SU-DHL-6 (cell line): ENCODE data around the gene FOXO6.

ENCODE experiments used
- H2AFZ ChIP-seq: fragments of 200-600 bp; sonication (generic); 2 replicates; pipeline ENCODE4 v1.6.1; 2014; ENCODE audit warnings: low read depth, mild to moderate bottlenecking, moderate library complexity, mixed read lengths, antibody characterized with exemption, low read length; ENCODE audit not compliant: severe bottlenecking
- H3F3A ChIP-seq: fragments of 200-600 bp; shearing (Covaris generic); 2 replicates; pipeline ENCODE4 v1.6.0; 2016; ENCODE audit warnings: antibody characterized with exemption, mild to moderate bottlenecking; ENCODE audit not compliant: insufficient read depth
- H3K27ac ChIP-seq: fragments of 200-600 bp; sonication (generic); 2 replicates; pipeline ENCODE4 v1.5.1; 2016; ENCODE audit warnings: low read depth, mild to moderate bottlenecking, low read length, moderate library complexity, mixed read lengths
- H3K27me3 ChIP-seq: fragments of 200-600 bp; sonication (generic), shearing (Covaris generic); 2 replicates; pipeline ENCODE4 v1.6.0; 2014; ENCODE audit warnings: mild to moderate bottlenecking, low read length
- H3K36me3 ChIP-seq: fragments of 200-600 bp; sonication (generic); 2 replicates; pipeline ENCODE4 v1.6.1; 2014; ENCODE audit warnings: mild to moderate bottlenecking, low read length, mixed read lengths
- H3K4me2 ChIP-seq: fragments of 300-600, 200-600 bp; shearing (Covaris generic), sonication (generic); 2 replicates; pipeline ENCODE4 v1.6.0; 2014; ENCODE audit warnings: low read length, low read depth, mild to moderate bottlenecking; ENCODE audit not compliant: poor library complexity, severe bottlenecking
- H3K4me3 ChIP-seq: fragments of 200-600 bp; sonication (generic); 2 replicates; pipeline ENCODE4 v1.5.1; 2014; ENCODE audit warnings: antibody characterized with exemption, low read length, mild to moderate bottlenecking, mixed read lengths; ENCODE audit not compliant: insufficient read depth, poor library complexity, severe bottlenecking
- H3K79me2 ChIP-seq: fragments of 200-600 bp; sonication (generic); 2 replicates; pipeline ENCODE4 v1.6.1; 2014; ENCODE audit warnings: mild to moderate bottlenecking, low read length, moderate library complexity; ENCODE audit not compliant: insufficient read depth
- H3K9ac ChIP-seq: fragments of 200-600 bp; sonication (generic); 2 replicates; pipeline ENCODE4 v1.7.0; 2014; ENCODE audit warnings: mild to moderate bottlenecking, low read length
- H3K9me2 ChIP-seq: fragments of 200-600 bp; sonication (generic); replicated peaks from 2 replicates; pipeline ENCODE4 v1.6.1; 2014; ENCODE audit warnings: low read length; ENCODE audit not compliant: insufficient read depth
- H3K9me3 ChIP-seq: fragments of 200-600 bp; sonication (generic); 2 replicates; pipeline ENCODE4 v1.6.1; 2014; ENCODE audit warnings: low read length, mixed read lengths; ENCODE audit not compliant: insufficient read depth
- H4K20me1 ChIP-seq: fragments of 200-600 bp; sonication (generic); 2 replicates; pipeline ENCODE4 v1.6.1; 2014; ENCODE audit warnings: low read depth, mild to moderate bottlenecking, antibody characterized with exemption, low read length, moderate library complexity, mixed read lengths
- CTCF ChIP-seq: fragments of 200-600 bp; sonication (generic); IDR thresholded peaks from one replicate; pipeline ENCODE4 v1.5.1; 2017; ENCODE audit warnings: antibody characterized with exemption, mild to moderate bottlenecking, low read length, moderate library complexity; ENCODE audit not compliant: insufficient read depth, poor library complexity, severe bottlenecking
- EZH2phosphoT487 ChIP-seq: fragments of 200-600 bp; sonication (generic), shearing (Covaris generic); conservative IDR thresholded peaks from 2 replicates; pipeline ENCODE4 v1.6.1; 2018; ENCODE audit warnings: mild to moderate bottlenecking, antibody characterized with exemption, low read length, moderate library complexity, mixed read lengths

The FOXO6 gene

GRCh38 chr1:41317361-41317760 is 43.9 kb upstream of the FOXO6 start:
- Histone ChIP-seq H3K4me2 (no peak overlapping the region), H3K27ac (no peak overlapping the region), H3K79me2 (no peaks in the 10 kb centered on the region), H3K27me3 (no peaks in the 10 kb centered on the region), H3F3A (no peaks in the 10 kb centered on the region), H2AFZ (no peak overlapping the region), H3K4me3 (no peak overlapping the region), H3K9ac (no peak overlapping the region), H3K9me2 (no peaks in the 10 kb centered on the region), H4K20me1 (no peaks in the 10 kb centered on the region), H3K36me3 (no peaks in the 10 kb centered on the region), H3K9me3 (no peaks in the 10 kb centered on the region)
- no peak for TF ChIP-seq CTCF
- TF ChIP-seq EZH2phosphoT487, result no peak

- TF ChIP-seq CTCF, result no peak
- no peak for TF ChIP-seq EZH2phosphoT487
- no peak overlapping the region for H3K4me2 ChIP-seq
- H3K9me3 ChIP-seq, result no peaks in the 10 kb centered on the region
- H3F3A ChIP-seq, result no peaks in the 10 kb centered on the region
- no peaks in the 10 kb centered on the region for H3K27me3 ChIP-seq
- no peaks in the 10 kb centered on the region for H3K36me3 ChIP-seq
- no peak overlapping the region for H3K27ac ChIP-seq
- H4K20me1 ChIP-seq, result no peaks in the 10 kb centered on the region
- H3K79me2 ChIP-seq, result no peaks in the 10 kb centered on the region
- H3K9ac ChIP-seq, result no peak overlapping the region
- no peaks in the 10 kb centered on the region for H3K9me2 ChIP-seq
- no peak overlapping the region for H2AFZ ChIP-seq
- no peak overlapping the region for H3K4me3 ChIP-seq
Observed at GRCh38 chr1:41318135-41318534, 43.1 kb upstream of the FOXO6 start.

- H3K27ac ChIP-seq, result no peak overlapping the region
- no peak overlapping the region for H3K4me3 ChIP-seq
- H3K9ac ChIP-seq, result no peak overlapping the region
- H3K79me2 ChIP-seq, result no peaks in the 10 kb centered on the region
- TF ChIP-seq CTCF (no peak), EZH2phosphoT487 (no peak)
- H3K36me3 ChIP-seq, result no peaks in the 10 kb centered on the region
- H4K20me1 ChIP-seq, result no peaks in the 10 kb centered on the region
- H2AFZ ChIP-seq, result no peak overlapping the region
- no peaks in the 10 kb centered on the region for H3K9me3 ChIP-seq
- H3K9me2 ChIP-seq, result no peaks in the 10 kb centered on the region
- H3K27me3 ChIP-seq, result no peaks in the 10 kb centered on the region
- no peaks in the 10 kb centered on the region for H3F3A ChIP-seq
- H3K4me2 ChIP-seq, result no peak overlapping the region
Observed at GRCh38 chr1:41319106-41319755, 42.0 kb upstream of the FOXO6 start.
